Vein endothelial cell (primary cell): Measurements from ENCODE around the gene UBE2D2. TPM values are rescaled to one million over a fixed set of nuclear protein-coding genes. Genes with fewer than 3 reads are reported as not detected.

Experiments used
- small RNA-seq: library from RNA; depleted of rRNA; stranded (forward); fragments of <200 nt; gene quantifications from one replicate; pipeline ENCODE3, GENCODE V24; 2012
- total RNA-seq: library from RNA; depleted of rRNA; stranded (reverse); fragments of >200 nt; gene quantifications from 2 replicates; pipeline ENCODE4 v1.2.3, GENCODE V29; 2012

Gene UBE2D2
- total RNA-seq = 76.8 and 92.5 TPM in 2 replicates

DNA sequence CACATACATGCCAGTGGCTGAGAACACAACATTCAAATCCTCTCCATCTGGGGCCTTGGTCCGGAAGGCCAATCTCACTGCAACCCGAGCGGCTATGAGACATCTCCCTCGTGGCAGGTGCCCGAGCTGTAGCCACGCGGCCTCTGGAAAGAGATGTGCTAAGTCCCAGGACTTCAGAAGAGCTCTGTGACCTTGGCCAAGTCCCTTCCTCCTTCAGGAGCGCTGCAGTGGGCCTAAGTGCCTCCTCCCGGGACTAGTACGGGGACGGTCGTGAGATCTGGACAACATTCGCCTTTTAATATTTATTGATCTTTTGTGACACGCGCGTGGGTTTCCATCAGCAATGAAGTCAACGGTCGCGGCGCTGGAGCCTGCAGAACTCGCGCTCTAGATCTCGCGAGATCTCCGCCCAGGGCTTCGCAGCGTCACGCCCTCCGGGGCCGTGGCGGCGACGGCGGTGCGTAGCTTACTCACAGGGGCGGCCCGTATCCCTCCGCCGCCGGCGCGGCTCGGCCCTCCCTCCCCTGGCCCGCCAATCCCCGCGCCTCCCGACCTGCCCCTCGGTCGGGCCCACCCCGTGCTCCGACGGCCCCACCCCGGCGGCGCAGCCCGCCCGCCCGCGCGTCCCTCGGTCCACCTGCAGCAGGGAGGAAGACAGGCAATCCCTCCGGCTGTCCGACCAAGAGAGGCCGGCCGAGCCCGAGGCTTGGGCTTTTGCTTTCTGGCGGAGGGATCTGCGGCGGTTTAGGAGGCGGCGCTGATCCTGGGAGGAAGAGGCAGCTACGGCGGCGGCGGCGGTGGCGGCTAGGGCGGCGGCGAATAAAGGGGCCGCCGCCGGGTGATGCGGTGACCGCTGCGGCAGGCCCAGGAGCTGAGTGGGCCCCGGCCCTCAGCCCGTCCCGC is at the start of gene UBE2D2:
TSS of gene UBE2D2 (plus strand) at position 588 of the 903 bp plus-strand sequence. CDS start 453 bp downstream, outside the sequence.

DNA sequence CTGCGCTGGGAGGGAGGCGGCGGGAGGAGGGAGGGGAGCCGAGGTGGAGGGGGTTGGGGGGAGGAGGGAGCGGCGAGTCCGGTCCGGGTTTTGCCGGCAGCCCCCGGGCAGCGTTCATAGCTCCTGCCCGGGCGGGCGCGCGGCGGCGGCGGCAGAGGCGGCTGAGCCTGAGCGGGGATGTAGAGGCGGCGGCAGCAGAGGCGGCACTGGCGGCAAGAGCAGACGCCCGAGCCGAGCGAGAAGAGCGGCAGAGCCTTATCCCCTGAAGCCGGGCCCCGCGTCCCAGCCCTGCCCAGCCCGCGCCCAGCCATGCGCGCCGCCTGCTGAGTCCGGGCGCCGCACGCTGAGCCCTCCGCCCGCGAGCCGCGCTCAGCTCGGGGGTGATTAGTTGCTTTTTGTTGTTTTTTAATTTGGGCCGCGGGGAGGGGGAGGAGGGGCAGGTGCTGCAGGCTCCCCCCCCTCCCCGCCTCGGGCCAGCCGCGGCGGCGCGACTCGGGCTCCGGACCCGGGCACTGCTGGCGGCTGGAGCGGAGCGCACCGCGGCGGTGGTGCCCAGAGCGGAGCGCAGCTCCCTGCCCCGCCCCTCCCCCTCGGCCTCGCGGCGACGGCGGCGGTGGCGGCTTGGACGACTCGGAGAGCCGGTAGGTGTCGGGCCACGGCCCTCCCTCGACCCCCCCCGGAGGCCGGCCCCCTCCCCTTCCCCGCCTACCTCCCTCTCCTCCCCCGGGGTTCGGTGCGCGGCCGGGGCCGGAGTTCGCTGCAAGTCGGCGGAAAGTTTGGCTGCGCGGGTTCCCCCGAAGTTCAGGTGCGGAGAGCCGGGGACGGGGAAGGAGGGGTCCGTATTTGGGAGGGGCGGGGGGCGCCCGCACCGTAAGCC is 87.3 kb downstream of the UBE2D2 start, which contains the start of gene CXXC5:
TSS of gene CXXC5 (plus strand) at position 145 of the 877 bp plus-strand sequence. CDS start 32,175 bp downstream, outside the sequence.

Small RNAs within 50 kb of the gene (small RNA-seq; reads per million reads assigned to genes)
- not detected for gene RF00019

Other genes with a start within 250 kb of the UBE2D2 start
- gene PAIP2, start 219.5 kb upstream of the UBE2D2 start, total RNA-seq = 56.7 and 67.0 TPM in 2 replicates
- not detected in 2 replicates for gene SLC23A1, start 178.0 kb upstream of the UBE2D2 start, total RNA-seq
- 0.19 TPM in 1 of 2 replicates, not detected in the other for gene MZB1, start 171.4 kb upstream of the UBE2D2 start, total RNA-seq
- gene PROB1, start 166.2 kb upstream of the UBE2D2 start, total RNA-seq = 4.6 and 7.2 TPM in 2 replicates
- 4.1 and 6.2 TPM in 2 replicates for gene SPATA24, start 157.2 kb upstream of the UBE2D2 start, total RNA-seq
- gene DNAJC18, start 121.8 kb upstream of the UBE2D2 start, total RNA-seq = 8.7 and 13.7 TPM in 2 replicates
- 329 and 359 TPM in 2 replicates for gene ECSCR, start 98.6 kb upstream of the UBE2D2 start, total RNA-seq
- not detected in 2 replicates for gene SMIM33, start 90.3 kb upstream of the UBE2D2 start, total RNA-seq
- 56.9 and 67.3 TPM in 2 replicates for gene STING1, start 78.6 kb upstream of the UBE2D2 start, total RNA-seq
- 6.5 and 20.3 TPM in 2 replicates for gene CXXC5, start 87.0 kb downstream of the UBE2D2 start, total RNA-seq
- not detected in 2 replicates for gene PSD2, start 234.5 kb downstream of the UBE2D2 start, total RNA-seq